Measurements from ENCODE around the gene PSMC3. TPM values are rescaled to one million over a fixed set of nuclear protein-coding genes. Genes with fewer than 3 reads are reported as not detected.

Gene PSMC3
- polyA plus RNA-seq, 3 donors = 44.1 to 97.4 (median 89.5) TPM

DNA sequence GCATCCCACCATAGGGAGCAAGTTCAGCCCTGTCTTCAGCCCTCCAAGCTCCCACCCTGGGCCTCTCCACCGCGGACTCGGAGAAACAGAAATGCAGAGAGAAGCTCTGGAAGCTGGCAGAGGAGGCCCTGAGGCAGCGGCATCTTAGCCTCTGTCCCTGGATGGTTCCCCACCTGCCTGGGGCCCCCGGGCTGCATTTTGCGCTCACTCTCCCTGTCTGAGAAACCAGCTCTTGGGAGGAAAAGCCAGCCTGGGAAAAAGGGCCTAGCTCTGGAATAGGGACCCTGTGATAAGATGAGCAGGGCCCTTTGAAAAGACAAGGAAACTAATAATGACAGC lies 35.8 kb downstream of the PSMC3 start:
- WGBS (ENCODE audit: insufficient coverage) = 89% methylated on average over 4 of the region's 6 CpGs
- H3K36me3 ChIP-seq (replicated peaks in 1 of 2; ENCODE audit: control insufficient read depth in 1 of 2, insufficient read depth in 2 of 2, low read length in 2 of 2) = peaks cover 0 to 9% of the 10 kb centered on the region in 2 donors
- Mint-ChIP-seq H3K4me1 (peaks cover 78% of the 10 kb centered on the region), H3K4me3 (peak overlapping the region; percentile 62 to 88), H3K27ac (peak overlapping the region; percentile 99 to 100 (median 100)), H3K27me3 (ENCODE audit: low read depth in 3 of 3) (peaks cover 0 to 3% (median 0%) of the 10 kb centered on the region in 3 donors), H3K9me3 (peaks cover 0 to 2% (median 0%) of the 10 kb centered on the region in 7 donors), H3K36me3 (peaks cover 20 to 67% of the 10 kb centered on the region in 2 donors)
- peak overlapping the region; percentile 99 for H3K9ac ChIP-seq (ENCODE audit: insufficient read depth, low read length, poor library complexity, severe bottlenecking)
- no peaks in the 10 kb centered on the region for H3K27me3 ChIP-seq (ENCODE audit: control insufficient read depth in 2 of 2, insufficient read depth in 2 of 2, low read length in 2 of 2)
- H2AFZ ChIP-seq (ENCODE audit: insufficient read depth, low read depth, low read length, poor library complexity, severe bottlenecking) = no peak overlapping the region
- no peak for DNase-seq
- no peaks in the 10 kb centered on the region for H4K20me1 ChIP-seq (ENCODE audit: insufficient read depth, low read length)
- H3K27ac ChIP-seq (ENCODE audit: low read depth in 1 of 2, low read length in 2 of 2) = peak overlapping the region; percentile 98 to 100
- H3K4me3 ChIP-seq (replicated peaks in 1 of 3; ENCODE audit: low read depth in 2 of 3, low read length in 3 of 3) = peak overlapping the region in 2 of 3 experiments; percentile 4 to 50
- H3K79me2 ChIP-seq (ENCODE audit: insufficient read depth, low read length) = peaks cover 91% of the 10 kb centered on the region
- intact Hi-C loops (cut with micrococcal nuclease) = no loop called here
- TF ChIP-seq, protein P1, sequence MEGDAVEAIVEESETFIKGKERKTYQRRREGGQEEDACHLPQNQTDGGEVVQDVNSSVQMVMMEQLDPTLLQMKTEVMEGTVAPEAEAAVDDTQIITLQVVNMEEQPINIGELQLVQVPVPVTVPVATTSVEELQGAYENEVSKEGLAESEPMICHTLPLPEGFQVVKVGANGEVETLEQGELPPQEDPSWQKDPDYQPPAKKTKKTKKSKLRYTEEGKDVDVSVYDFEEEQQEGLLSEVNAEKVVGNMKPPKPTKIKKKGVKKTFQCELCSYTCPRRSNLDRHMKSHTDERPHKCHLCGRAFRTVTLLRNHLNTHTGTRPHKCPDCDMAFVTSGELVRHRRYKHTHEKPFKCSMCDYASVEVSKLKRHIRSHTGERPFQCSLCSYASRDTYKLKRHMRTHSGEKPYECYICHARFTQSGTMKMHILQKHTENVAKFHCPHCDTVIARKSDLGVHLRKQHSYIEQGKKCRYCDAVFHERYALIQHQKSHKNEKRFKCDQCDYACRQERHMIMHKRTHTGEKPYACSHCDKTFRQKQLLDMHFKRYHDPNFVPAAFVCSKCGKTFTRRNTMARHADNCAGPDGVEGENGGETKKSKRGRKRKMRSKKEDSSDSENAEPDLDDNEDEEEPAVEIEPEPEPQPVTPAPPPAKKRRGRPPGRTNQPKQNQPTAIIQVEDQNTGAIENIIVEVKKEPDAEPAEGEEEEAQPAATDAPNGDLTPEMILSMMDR (IDR thresholded peaks at IDR 0.05) = no peak
- H3K9me3 ChIP-seq (replicated peaks in 1 of 2; ENCODE audit: control insufficient read depth in 1 of 2, insufficient read depth in 1 of 2, low read length in 2 of 2) = no peaks in the 10 kb centered on the region
- peaks cover 90 to 94% of the 10 kb centered on the region in 2 donors for H3K4me1 ChIP-seq (ENCODE audit: control insufficient read depth in 1 of 2, insufficient read depth in 2 of 2, low read length in 2 of 2)
- peak overlapping the region; percentile 79 for H3K4me2 ChIP-seq (replicated peaks; ENCODE audit: extremely low read depth, low read length, poor library complexity, severe bottlenecking)

DNA sequence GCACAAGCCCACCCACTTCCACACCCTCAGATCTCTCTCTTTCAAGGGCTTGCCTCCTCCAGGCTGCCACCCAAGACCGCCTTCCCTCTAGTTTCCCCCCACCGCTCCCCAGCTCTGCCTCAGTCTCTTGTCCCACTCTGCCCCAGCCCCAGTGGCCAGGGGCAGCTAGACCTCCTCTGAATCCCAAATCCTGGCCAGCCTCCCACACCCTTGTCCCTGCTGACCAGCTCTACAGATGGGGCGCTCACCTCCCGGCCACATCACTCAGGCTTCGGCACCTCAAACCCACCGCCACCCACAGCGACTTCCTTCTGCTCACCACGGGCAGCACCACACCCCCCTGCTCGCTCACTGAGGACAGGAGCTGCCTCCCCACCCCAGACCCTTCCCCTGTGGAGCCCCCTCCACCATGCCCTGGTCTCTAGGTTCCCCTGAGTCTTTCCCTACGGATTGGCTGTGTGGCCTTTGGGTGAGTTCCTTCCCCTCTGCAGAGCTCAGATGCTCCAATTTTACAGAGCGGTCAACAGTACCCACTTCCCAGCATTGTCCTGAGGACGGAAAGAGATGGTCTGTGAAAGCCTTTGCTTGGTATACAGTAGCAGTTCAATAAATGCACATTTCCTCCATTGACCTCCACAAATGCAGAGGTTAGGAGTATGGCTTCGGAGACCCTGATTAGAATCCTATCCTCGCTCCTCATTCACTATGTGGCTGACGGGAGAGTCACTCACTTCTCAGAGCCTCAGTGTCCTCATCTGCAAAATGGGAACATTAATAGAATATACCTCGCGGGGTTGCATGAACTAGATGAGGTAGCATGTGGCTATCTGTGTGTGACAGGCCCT lies 36.4 kb downstream of the PSMC3 start:
- Histone ChIP-seq H3K79me2 (ENCODE audit: insufficient read depth, low read length) (peaks cover 91% of the 10 kb centered on the region), H3K27ac (ENCODE audit: low read depth in 1 of 2, low read length in 2 of 2) (peak overlapping the region; percentile 98 to 100), H3K4me1 (ENCODE audit: control insufficient read depth in 1 of 2, insufficient read depth in 2 of 2, low read length in 2 of 2) (peaks cover 84 to 88% of the 10 kb centered on the region in 2 donors), H3K4me2 (replicated peaks; ENCODE audit: extremely low read depth, low read length, poor library complexity, severe bottlenecking) (peak overlapping the region; percentile 79), H4K20me1 (ENCODE audit: insufficient read depth, low read length) (no peaks in the 10 kb centered on the region), H3K27me3 (ENCODE audit: control insufficient read depth in 2 of 2, insufficient read depth in 2 of 2, low read length in 2 of 2) (no peaks in the 10 kb centered on the region), H3K9ac (ENCODE audit: insufficient read depth, low read length, poor library complexity, severe bottlenecking) (peak overlapping the region; percentile 99), H3K9me3 (replicated peaks in 1 of 2; ENCODE audit: control insufficient read depth in 1 of 2, insufficient read depth in 1 of 2, low read length in 2 of 2) (no peaks in the 10 kb centered on the region), H2AFZ (ENCODE audit: insufficient read depth, low read depth, low read length, poor library complexity, severe bottlenecking) (no peak overlapping the region), H3K36me3 (replicated peaks in 1 of 2; ENCODE audit: control insufficient read depth in 1 of 2, insufficient read depth in 2 of 2, low read length in 2 of 2) (peaks cover 0 to 9% of the 10 kb centered on the region in 2 donors), H3K4me3 (replicated peaks in 1 of 3; ENCODE audit: low read depth in 2 of 3, low read length in 3 of 3) (peak overlapping the region in 2 of 3 experiments; percentile 12 to 50)
- Mint-ChIP-seq H3K4me3 (peak overlapping the region; percentile 72 to 88), H3K9me3 (peaks cover 0 to 2% (median 0%) of the 10 kb centered on the region in 7 donors), H3K36me3 (peaks cover 20 to 72% of the 10 kb centered on the region in 2 donors), H3K4me1 (peaks cover 77% of the 10 kb centered on the region), H3K27me3 (ENCODE audit: low read depth in 3 of 3) (peaks cover 0 to 3% (median 0%) of the 10 kb centered on the region in 3 donors), H3K27ac (peak overlapping the region; percentile 99 to 100 (median 100))
- 22% methylated on average over 10 of the region's 17 CpGs for WGBS (ENCODE audit: insufficient coverage)
- TF ChIP-seq, protein P1 (IDR thresholded peaks at IDR 0.05) = no peak
- intact Hi-C loops (cut with micrococcal nuclease) = no loop called here
- DNase-seq = peak in 1 of 3 donors; percentile 49
